HG03025 (cell line): ENCODE results near the gene TRIM46.

Experiments used
- ATAC-seq: cut with Tn5 transposase; IDR thresholded peaks from one replicate; pipeline ENCODE4 v1.9.1; 2021; ENCODE audit warnings: mild to moderate bottlenecking, moderate library complexity; ENCODE audit not compliant: unreplicated experiment, low FRiP score

The TRIM46 gene

DNA sequence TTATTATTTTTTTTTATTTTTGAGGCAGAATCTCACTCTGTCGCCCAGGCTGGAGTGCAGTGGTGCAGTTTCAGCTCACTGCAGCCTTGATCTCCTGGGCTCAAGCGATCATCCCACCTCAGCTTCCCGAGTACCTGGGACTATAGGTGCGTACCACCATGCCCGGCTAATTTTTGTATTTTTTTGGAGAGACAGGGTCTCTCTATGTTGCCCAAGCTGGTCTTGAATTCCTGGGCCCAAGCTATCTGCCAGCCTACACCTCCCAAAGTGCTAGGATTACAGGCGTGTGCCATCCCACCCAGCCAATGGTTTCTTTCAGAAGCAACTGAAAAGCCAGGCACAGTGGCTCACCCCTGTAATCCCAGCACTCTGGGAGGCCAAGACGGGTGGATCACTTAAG, 2.8 kb upstream of the TRIM46 start:
- ATAC-seq: no peak

DNA sequence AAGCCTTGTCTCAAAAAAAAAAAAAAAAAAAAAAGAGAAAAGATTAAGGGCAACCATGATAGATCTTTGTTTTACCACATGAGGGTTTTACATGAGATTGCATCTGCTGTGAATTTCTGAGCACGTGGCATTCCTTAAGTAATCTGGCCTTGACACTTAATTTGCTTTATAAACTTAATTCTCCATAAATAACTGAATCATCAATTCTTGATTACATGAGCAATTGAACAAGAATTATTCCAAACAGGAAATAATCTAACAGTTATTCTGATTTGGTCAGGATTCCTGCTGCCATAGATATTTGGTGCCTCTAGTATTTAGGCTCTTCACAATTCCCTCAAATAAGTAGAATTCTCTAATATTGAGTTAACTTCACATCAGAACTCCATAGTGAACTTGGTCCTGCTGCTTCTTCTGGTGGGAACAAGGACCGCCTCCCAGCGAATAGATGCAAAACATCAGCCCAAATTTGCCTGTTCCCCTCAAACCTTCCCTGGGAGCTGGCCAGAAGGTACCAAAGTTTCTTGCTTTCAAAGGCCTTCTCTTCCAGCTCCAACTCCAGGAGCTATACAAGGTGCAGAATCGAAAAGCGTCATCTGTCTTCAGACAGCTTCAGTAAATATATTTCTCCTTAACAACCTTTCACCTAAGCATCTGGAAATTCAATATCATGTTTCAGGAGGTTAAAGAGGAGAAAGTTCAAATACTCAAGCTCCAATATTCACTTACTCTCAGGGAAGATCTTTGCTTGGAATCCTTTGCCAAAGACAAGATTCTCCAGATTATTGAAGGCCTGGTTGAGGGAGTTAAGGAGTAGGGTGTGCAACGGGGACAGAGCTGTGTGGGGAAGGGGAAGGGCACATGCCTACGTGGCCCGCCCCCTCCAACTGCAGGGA, 1.6 kb upstream of the TRIM46 start:
- ATAC-seq: no peak

GRCh38 chr1:155172732-155173477, 744 bp upstream of the TRIM46 start, which contains the start of gene KRTCAP2:
KRTCAP2 (minus strand) TSS chr1:155173304; CDS start chr1:155173224, 80 bp downstream.
- peak; percentile 45 for ATAC-seq

- no peak for ATAC-seq
Observed at GRCh38 chr1:155174324-155175280, 953 bp downstream of the TRIM46 start.

- no peak for ATAC-seq
Observed at GRCh38 chr1:155175281-155175926, 1.8 kb downstream of the TRIM46 start.

- no peak for ATAC-seq
Observed at GRCh38 chr1:155175927-155176371, 2.3 kb downstream of the TRIM46 start.

DNA sequence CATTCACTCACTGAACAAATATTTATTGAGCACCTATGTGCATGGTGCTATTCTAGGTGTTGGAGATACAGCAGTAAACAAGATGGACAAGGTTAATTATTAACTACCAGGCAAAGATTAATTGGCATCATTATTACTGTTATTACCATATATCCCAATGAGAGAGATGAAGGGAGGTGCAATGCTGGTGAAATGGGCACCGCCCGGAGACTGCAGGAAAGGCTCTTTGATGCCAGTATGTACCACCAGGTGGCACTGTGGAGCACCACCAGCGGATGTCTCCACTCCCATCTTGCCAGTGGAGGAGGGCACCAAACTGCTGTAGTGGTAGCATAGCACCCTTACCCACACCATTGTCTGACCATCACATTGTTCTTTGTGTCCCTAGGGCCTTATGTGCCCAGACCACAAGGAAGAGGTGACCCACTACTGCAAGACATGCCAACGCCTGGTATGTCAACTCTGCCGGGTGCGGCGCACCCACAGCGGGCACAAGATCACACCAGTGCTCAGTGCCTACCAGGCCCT, 3.0 kb downstream of the TRIM46 start:
- no peak for ATAC-seq

- no peak for ATAC-seq
Observed at GRCh38 chr1:155177192-155177917, 3.7 kb downstream of the TRIM46 start.

DNA sequence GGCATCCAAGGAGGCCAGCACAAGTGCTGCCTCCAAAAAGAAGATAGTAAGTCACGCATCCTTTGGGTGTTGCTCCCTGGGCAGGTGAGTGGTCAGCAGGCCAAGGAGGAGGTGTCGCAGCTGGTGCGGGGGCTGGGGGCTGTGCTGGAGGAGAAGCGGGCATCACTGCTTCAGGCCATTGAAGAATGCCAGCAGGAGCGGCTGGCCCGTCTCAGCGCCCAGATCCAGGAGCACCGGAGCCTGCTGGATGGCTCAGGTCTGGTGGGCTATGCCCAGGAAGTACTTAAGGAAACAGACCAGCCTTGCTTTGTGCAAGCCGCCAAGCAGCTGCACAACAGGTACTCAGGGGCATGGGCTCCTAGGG, 4.3 kb downstream of the TRIM46 start:
- ATAC-seq: no peak

DNA sequence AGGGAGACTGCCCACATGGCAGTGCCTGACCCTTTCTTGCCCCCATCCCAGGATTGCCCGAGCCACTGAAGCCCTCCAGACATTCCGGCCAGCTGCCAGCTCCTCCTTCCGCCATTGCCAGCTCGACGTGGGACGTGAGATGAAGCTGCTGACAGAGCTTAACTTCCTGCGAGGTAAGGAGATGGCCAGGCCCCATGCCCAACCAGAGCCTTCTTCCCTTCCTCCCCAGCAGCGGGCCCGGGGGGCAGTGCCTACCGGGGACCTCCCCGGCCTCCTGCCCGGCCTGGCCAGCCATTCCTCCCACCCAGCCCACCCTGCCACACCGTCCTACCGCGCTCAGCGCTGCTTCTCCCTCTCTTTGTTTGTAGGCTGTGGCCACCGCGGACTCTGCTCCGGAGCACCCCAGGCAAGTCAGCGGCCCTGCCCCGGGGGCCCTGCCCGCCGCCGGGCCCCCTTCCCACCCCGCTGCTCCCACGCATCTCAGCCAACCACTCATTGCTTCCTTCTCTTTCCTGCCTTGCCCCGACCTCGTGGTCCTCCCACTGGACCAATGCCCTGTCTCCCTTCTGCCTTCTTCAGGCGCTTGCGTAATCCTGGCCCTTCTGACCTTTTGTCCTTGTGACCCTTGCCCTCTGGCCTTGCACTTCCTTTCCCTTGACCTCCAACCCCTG, 4.9 kb downstream of the TRIM46 start:
- no peak for ATAC-seq

DNA sequence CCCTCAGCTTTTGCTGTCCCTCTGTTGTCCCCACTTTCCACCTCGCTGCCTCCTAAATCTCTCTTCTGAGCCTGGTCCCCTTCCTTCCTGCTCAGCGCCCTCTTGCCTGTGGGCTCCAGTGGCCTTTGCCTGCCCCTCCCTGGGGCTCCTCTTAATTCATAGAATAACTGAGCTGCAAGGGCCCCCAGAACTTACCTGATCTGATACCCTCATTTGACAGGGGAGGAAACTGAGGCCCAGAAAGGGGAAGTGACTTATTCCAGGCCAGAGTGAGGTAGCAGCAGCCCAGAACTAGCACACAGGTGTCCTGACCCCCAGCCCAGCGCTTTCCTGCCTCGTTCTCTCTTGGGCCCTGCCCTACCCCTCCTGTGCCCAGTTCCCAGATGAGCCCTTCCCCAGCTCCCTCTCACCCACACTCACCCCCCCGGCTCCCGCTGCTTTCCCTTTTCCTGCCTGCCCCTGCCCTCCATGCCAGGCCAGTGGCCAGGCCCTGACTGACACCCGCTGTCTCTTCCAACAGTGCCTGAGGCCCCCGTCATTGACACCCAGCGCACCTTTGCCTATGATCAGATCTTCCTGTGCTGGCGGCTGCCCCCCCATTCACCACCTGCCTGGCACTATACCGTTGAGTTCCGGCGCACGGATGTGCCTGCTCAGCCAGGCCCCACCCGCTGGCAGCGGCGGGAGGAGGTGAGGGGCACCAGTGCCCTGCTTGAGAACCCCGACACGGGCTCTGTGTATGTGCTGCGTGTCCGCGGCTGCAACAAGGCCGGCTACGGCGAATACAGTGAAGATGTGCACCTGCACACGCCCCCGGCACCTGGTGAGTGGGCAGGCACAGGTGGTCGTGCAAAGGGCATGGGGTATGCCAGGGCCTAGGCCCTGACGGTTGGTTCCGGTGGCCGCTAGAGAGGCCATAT, 5.7 kb downstream of the TRIM46 start:
- no peak for ATAC-seq

DNA sequence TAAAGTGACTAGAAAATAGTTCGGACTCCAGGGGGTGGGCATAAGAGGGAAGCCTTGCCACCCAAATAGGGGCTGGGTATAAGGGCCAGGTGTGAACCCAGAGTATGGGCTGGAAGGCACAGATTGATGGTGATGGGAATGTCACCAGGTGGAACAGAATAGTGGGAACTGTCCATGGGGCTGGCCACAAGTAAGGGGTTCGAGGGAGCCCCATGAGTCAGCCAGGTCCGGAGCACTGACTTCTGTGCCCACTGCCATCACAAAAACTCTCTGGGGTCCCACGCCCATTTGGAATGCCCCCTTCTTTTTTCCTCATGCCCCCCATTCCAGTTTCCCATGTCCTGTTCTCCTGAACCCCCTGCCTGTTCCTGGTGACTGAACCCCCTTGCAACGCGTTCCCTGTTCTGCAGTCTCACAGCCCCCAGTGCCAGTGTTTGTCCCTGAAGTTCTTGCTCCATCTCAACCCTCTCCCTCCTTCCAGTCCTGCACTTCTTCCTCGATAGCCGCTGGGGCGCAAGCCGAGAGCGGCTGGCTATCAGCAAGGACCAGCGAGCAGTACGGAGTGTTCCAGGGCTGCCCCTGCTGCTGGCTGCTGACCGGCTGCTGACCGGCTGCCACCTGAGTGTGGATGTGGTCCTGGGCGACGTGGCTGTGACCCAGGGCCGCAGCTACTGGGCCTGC, 7.9 kb downstream of the TRIM46 start:
- ATAC-seq: no peak

DNA sequence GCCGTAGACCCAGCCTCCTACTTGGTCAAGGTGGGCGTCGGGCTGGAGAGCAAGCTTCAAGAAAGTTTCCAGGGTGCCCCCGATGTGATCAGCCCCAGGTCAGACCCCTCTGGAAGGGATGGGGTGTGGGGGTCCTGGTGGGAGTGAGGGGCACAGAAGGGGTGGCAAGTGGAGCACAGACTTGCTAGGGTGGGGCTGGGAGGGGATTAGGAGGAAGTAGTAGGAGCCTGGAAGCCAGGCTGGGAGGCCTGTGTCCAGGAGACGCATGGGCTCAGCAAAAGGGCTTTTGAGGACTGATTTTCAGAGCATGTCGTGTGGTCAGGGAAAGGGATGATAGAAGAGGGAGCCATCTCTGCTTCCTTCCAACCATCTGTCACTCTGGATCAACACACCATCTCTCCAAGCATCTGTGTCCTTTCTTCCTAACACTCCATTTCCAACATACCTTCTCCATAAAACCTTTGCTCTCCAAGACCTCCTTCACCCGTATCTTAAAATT, 8.5 kb downstream of the TRIM46 start:
- no peak for ATAC-seq

- ATAC-seq: no peak
Observed at GRCh38 chr1:155183775-155184221, 10.1 kb downstream of the TRIM46 start.

GRCh38 chr1:155184351-155184811, 10.7 kb downstream of the TRIM46 start:
- ATAC-seq: no peak
